ENCODE measurements around the gene TRIM72.
"Not testable (repeated sequence)": the region's sequence is repeated elsewhere in the genome, so short reads cannot be mapped to it uniquely, and the experiment has no call there.

Gene TRIM72

GRCh38 chr16:31198207-31198882 is 15.6 kb upstream of the TRIM72 start:
- H3K36me3 ChIP-seq (ENCODE audit: insufficient read depth, low read length), result peaks cover 47% of the 10 kb centered on the region
- H3K9me2 ChIP-seq (replicated peaks; ENCODE audit: low read depth, low read length), result no peaks in the 10 kb centered on the region
- H4K20me1 ChIP-seq (ENCODE audit: insufficient read depth, low read length, poor library complexity, severe bottlenecking), result peaks cover 57% of the 10 kb centered on the region
- no peak overlapping the region for H3K9ac ChIP-seq (ENCODE audit: low read depth, low read length, poor library complexity, severe bottlenecking)
- H2AFZ ChIP-seq (ENCODE audit: low read length), result no peak overlapping the region
- H3K27me3 ChIP-seq (ENCODE audit: insufficient read depth, low read length, poor library complexity, severe bottlenecking), result no peaks in the 10 kb centered on the region
- no peaks in the 10 kb centered on the region for H3K4me1 ChIP-seq (ENCODE audit: insufficient read depth, low read length, poor library complexity, severe bottlenecking)
- H3K4me2 ChIP-seq (ENCODE audit: low read depth, low read length, poor library complexity, severe bottlenecking), result no peak overlapping the region
- H3F3A ChIP-seq (ENCODE audit: low read depth), result peaks cover 7% of the 10 kb centered on the region
- H3K79me2 ChIP-seq (ENCODE audit: insufficient read depth, low read length), result peaks cover 28% of the 10 kb centered on the region; the same call in 1 of the 2 replicates
- no peaks in the 10 kb centered on the region for H3K9me3 ChIP-seq (ENCODE audit: insufficient read depth, low read depth, low read length)
- TF ChIP-seq CTCF (conservative IDR thresholded peaks at IDR 0.05; ENCODE audit: low read length), result no peak
- no peak for TF ChIP-seq EZH2phosphoT487 (IDR thresholded peaks at IDR 0.05; ENCODE audit: borderline replicate concordance)
- no peak overlapping the region for H3K4me3 ChIP-seq (ENCODE audit: low read length, poor library complexity, severe bottlenecking)

- no peak overlapping the region for H3K9ac ChIP-seq (ENCODE audit: low read depth, low read length, poor library complexity, severe bottlenecking)
- TF ChIP-seq CTCF (conservative IDR thresholded peaks at IDR 0.05; ENCODE audit: low read length) (no peak), EZH2phosphoT487 (IDR thresholded peaks at IDR 0.05; ENCODE audit: borderline replicate concordance) (no peak)
- H3K4me3 ChIP-seq (ENCODE audit: low read length, poor library complexity, severe bottlenecking), result no peak overlapping the region
- H3K36me3 ChIP-seq (ENCODE audit: insufficient read depth, low read length), result peaks cover 35% of the 10 kb centered on the region
- H3K27me3 ChIP-seq (ENCODE audit: insufficient read depth, low read length, poor library complexity, severe bottlenecking), result no peaks in the 10 kb centered on the region
- H3K4me1 ChIP-seq (ENCODE audit: insufficient read depth, low read length, poor library complexity, severe bottlenecking), result no peaks in the 10 kb centered on the region
- no peak overlapping the region for H2AFZ ChIP-seq (ENCODE audit: low read length)
- no peaks in the 10 kb centered on the region for H3K9me2 ChIP-seq (replicated peaks; ENCODE audit: low read depth, low read length)
- H3F3A ChIP-seq (ENCODE audit: low read depth), result peaks cover 7% of the 10 kb centered on the region
- peaks cover 19% of the 10 kb centered on the region; the same call in 1 of the 2 replicates for H3K79me2 ChIP-seq (ENCODE audit: insufficient read depth, low read length)
- H3K4me2 ChIP-seq (ENCODE audit: low read depth, low read length, poor library complexity, severe bottlenecking), result no peak overlapping the region
- no peaks in the 10 kb centered on the region for H3K9me3 ChIP-seq (ENCODE audit: insufficient read depth, low read depth, low read length)
- H4K20me1 ChIP-seq (ENCODE audit: insufficient read depth, low read length, poor library complexity, severe bottlenecking), result peaks cover 45% of the 10 kb centered on the region
Observed at GRCh38 chr16:31199430-31200041, 14.4 kb upstream of the TRIM72 start.

- not testable (repeated sequence) for H3K4me2 ChIP-seq (ENCODE audit: low read depth, low read length, poor library complexity, severe bottlenecking); H3K9me3 ChIP-seq (ENCODE audit: insufficient read depth, low read depth, low read length); H3K27me3 ChIP-seq (ENCODE audit: insufficient read depth, low read length, poor library complexity, severe bottlenecking); H3K9me2 ChIP-seq (replicated peaks; ENCODE audit: low read depth, low read length); H3K4me3 ChIP-seq (ENCODE audit: low read length, poor library complexity, severe bottlenecking); H3K9ac ChIP-seq (ENCODE audit: low read depth, low read length, poor library complexity, severe bottlenecking); H2AFZ ChIP-seq (ENCODE audit: low read length); H3K4me1 ChIP-seq (ENCODE audit: insufficient read depth, low read length, poor library complexity, severe bottlenecking); H3F3A ChIP-seq (ENCODE audit: low read depth)
- peaks cover 13% of the 10 kb centered on the region; the same call in 1 of the 2 replicates for H3K79me2 ChIP-seq (ENCODE audit: insufficient read depth, low read length)
- peaks cover 29% of the 10 kb centered on the region; the same call in 1 of the 2 replicates for H3K36me3 ChIP-seq (ENCODE audit: insufficient read depth, low read length)
- H4K20me1 ChIP-seq (ENCODE audit: insufficient read depth, low read length, poor library complexity, severe bottlenecking), result peaks cover 40% of the 10 kb centered on the region
Observed at GRCh38 chr16:31200111-31200510, 13.8 kb upstream of the TRIM72 start.
